Gastrocnemius medialis (tissue), 4 donors: ENCODE results near the gene GPR61.

Experiments used
- POLR2A ChIP-seq, 2 donors: fragments of 450-650 bp; IDR thresholded peaks; one replicate each; pipeline ENCODE4 v1.6.1; 2017; ENCODE audit warnings: antibody characterized with exemption in 2 of 2, mild to moderate bottlenecking in 2 of 2, moderate library complexity in 2 of 2
- TF ChIP-seq, protein P1 (sequence below), 5 experiments: fragments of 450-650 bp in 3 of 5; fragments of 200-600 bp in 2 of 5; sonication (generic) in 2 of 5; IDR thresholded peaks in 4 of 5; conservative IDR thresholded peaks in 1 of 5; 1 replicate in 4 of 5; 2 replicates in 1 of 5; pipeline ENCODE4 v1.5.1; 2016 to 2019; ENCODE audit warnings: antibody characterized with exemption in 5 of 5, mild to moderate bottlenecking in 3 of 5, moderate library complexity in 3 of 5

DNA sequence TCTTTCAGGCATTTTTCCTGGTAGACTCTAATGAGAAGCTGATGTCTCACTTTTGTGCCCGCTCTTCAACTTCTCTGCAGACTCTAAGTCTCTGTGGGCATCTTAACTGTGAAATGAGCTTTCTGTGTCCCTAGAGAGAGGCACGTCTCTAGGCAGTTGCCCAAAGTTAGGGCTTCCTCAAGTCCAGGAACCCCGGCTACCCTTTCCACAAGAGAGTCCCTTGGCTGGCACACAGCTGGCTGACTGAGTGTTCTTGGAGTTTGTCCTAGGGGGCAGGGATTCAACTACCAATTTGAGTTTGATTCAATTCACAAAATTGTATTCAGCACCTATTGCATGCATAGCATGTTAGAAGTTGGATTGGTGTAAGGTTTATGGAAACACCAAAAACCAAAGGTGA is 1.4 kb downstream of the GPR61 start:
- TF ChIP-seq, protein P1, sequence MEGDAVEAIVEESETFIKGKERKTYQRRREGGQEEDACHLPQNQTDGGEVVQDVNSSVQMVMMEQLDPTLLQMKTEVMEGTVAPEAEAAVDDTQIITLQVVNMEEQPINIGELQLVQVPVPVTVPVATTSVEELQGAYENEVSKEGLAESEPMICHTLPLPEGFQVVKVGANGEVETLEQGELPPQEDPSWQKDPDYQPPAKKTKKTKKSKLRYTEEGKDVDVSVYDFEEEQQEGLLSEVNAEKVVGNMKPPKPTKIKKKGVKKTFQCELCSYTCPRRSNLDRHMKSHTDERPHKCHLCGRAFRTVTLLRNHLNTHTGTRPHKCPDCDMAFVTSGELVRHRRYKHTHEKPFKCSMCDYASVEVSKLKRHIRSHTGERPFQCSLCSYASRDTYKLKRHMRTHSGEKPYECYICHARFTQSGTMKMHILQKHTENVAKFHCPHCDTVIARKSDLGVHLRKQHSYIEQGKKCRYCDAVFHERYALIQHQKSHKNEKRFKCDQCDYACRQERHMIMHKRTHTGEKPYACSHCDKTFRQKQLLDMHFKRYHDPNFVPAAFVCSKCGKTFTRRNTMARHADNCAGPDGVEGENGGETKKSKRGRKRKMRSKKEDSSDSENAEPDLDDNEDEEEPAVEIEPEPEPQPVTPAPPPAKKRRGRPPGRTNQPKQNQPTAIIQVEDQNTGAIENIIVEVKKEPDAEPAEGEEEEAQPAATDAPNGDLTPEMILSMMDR (IDR thresholded peaks at IDR 0.05 in 4 of 5, conservative IDR thresholded peaks at IDR 0.05 in 1 of 5): no peak
- TF ChIP-seq POLR2A (IDR thresholded peaks at IDR 0.05): no peak
